Dedifferentiated amniotic fluid mesenchymal stem cell (primary cell): ENCODE measurements around the gene MT1HL1.
"Not testable (repeated sequence)": the region's sequence is repeated elsewhere in the genome, so short reads cannot be mapped to it uniquely, and the experiment has no call there.

Experiments used
- DNase-seq: peaks from one replicate; pipeline ENCODE4 v3.0.0-alpha.2; 2016; ENCODE audit errors: extremely low spot score

Gene MT1HL1

DNA sequence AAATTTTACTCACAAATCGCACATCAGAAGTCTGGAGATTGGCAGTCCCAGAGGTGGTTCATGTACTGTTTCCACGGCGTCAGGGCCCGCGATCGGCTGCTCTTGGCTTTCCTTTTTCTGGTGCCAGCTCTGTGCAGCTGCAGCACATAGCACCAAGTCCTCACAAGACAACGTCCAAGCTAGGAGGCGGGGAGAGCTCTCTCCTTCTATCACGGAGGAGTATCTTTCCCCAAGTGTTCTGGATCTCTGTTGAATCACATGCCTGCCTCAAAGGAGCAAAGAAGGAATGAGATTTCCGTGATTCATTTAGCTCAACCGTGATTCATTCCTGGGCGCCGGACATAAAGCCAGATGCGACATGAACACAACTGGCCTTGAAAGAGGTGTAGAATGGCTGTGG lies 25.5 kb downstream of the MT1HL1 start:
- no peak for DNase-seq

DNA sequence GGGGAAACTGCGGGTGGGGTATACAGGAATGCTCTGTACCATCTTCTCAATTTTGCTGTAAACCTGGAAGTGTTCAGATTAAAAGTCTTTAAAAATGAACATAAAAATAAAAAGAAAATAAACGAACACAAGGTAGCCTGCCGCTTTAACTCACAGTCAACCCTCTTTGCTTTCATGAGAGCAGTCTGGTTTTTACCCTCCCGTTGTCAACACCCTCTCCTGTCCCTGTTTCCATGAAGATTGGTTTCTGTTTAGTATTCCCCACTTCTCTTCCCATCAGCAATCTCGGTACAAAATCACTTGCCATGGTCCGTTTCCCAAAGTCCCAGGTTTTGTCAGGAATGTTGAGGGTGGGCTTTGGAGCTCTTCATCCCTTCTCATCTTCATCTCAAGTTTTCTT lies 28.8 kb downstream of the MT1HL1 start:
- DNase-seq = no peak

DNA sequence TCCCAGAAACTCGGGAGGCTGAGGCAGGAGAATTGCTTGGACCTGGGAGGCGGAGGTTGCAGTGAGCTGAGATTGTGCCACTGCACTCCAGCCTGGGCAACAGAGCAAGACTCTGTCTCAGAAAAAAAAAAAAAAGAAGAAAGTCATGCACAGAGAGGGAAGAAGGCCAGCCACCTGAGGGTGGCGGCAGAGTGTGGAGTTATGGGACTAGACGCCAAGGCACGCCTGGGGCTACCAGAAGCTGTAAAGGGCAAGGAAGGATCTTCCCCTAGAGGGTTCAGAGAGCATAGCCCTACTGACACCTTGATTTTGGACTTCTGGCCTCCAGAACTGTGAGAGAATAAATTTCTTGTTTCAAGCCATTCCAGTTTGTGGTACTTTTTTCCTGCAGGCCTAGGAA lies 30.2 kb downstream of the MT1HL1 start:
- DNase-seq = not testable (repeated sequence)

DNA sequence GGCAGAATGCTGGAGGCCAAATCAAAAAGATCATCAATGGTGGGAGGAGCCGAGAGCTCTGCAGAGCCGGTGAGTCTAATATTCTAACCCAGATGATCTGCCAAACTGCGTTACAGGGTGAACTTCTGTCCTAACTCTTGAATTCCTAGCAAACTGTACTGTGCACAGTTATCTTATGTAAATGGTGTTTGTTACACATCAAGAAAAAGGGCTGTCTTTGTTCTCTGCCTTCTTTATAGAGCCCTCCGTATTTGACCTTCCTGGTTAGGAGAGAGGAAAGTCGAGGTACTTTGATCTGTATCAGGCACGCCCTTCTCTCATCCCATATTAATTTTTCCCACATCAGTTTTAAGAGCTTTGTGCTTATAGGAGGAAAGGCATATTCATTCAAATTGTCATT lies 37.6 kb downstream of the MT1HL1 start:
- no peak for DNase-seq

DNA sequence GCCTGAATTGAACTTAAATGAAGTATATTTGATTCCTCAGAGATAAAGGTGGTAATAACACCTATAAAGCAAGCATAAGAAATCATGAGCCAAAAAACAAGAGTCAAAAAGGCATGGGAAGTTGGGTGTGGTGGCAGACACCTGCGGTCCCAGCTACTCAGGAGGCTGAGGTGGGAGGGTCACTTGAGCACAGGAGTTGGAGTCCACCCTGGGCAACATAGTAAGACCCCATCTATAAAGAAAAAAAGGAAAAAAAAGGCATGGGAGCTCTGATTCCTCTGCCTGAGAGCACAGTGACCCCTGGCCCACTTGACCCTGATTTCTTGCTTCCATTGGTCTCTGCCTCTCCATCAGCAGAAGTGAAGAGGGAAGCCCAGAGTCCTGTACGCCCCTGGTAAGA lies 40.3 kb downstream of the MT1HL1 start:
- DNase-seq = no peak

DNA sequence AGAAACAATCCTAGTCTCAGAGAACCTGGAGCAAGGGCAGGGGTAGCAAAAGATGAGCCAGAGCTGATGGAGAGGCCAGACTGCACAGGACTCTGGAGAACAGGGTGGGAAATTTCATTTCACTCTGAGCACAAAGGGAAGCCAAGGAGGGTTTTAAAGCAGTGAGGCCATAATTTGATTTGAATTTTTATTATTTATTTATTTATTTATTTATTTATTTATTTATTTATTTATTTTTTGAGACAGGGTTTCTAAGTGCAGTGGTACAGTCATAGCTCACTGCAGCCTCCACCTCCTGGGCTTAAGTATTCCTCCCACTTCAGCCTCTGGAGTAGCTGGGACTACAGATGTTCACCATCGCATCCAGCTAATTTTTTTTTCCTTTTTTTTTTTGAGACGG lies 45.1 kb downstream of the MT1HL1 start:
- DNase-seq = no peak

DNA sequence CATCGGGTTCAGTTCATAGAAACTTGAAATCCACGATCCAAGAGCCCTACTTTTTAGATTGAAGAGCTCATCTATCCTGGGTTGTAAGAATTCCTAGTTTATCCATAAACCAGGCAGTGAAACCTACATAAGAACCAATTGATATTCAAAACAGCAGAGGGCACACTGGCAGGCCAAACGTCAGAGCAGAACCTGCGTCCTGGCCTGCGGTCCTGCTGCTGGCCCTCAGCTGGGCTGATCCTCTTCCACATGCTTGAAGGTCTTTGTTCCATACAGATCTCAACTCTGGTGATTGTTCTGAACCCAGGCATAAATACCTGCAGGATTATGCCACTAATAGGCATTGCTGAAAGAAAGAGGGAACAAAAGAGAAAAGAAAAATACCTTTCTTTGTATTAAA lies 47.0 kb downstream of the MT1HL1 start:
- DNase-seq = no peak
